Fibroblast of peridontal ligament (primary cell): ENCODE results near the gene USP34.

Source experiments
- DNase-seq: peaks from one replicate; pipeline ENCODE4 v3.0.0-alpha.2; 2010; ENCODE audit errors: extremely low read depth

Gene USP34

GRCh38 chr2:61320181-61320580 lies 150.7 kb downstream of the USP34 start:
- no peak for DNase-seq

GRCh38 chr2:61318553-61318952 lies 152.3 kb downstream of the USP34 start:
- DNase-seq = no peak

DNA sequence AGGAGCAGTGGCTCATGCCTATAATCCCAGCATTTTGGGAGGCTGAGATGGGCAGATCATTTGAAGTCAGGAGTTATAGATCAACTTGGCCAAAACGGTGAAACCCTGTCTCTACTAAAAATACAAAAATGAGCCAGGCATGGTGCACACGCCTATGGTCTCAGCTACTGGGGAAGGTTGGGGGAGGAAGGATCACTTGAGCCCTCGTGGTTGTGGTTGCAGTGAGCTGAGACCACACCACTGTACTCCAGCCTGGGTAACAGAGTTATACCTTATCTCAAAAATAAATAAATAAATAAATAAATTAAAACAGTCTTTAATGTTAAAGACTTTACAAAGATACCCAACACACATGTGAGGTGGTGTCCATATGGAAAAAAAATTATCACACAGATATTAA lies 174.9 kb downstream of the USP34 start:
- no peak for DNase-seq

- peak; percentile 38 for DNase-seq
Observed at GRCh38 chr2:61291851-61292575, 178.9 kb downstream of the USP34 start.

DNA sequence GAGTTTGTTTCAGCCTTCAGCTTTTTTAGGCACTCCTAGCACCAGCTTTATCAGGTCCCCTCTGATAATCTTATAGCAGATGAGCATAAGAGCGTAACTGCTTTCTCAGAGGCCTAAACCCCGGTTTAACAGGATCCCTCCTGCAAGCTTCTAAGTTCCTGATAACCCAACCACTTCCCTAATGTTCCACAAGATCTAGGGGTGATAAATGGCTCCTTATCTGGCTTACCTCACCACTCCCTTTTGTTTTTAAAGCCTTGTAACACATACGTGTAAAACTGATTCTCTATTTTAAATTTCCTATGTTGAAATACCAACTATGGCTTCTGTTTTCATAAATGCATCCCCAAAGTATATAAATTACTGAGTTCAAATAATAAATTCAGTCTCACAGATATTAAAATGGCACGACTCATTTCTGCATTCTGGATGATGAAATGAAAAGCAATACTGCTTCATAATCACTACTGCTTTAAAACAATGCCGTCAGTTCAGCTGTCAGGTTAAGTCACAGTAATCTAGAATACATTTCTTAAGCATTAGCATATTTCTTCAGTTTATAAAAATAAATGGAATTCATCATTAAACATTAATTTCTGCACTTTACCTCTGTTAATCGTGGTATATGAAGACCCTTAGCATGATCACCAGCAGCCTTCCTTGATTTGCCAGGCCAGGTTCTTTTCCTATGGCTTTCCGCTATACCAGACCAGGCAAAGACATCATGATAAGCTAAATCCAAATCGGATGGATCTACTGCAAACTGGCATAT lies 182.6 kb downstream of the USP34 start:
- peak; percentile 17 for DNase-seq

GRCh38 chr2:61287254-61287653 lies 183.6 kb downstream of the USP34 start:
- no peak for DNase-seq

- DNase-seq = no peak
Observed at GRCh38 chr2:61283443-61284160, 187.3 kb downstream of the USP34 start.

GRCh38 chr2:61282104-61282590 lies 188.7 kb downstream of the USP34 start:
- DNase-seq = no peak

DNA sequence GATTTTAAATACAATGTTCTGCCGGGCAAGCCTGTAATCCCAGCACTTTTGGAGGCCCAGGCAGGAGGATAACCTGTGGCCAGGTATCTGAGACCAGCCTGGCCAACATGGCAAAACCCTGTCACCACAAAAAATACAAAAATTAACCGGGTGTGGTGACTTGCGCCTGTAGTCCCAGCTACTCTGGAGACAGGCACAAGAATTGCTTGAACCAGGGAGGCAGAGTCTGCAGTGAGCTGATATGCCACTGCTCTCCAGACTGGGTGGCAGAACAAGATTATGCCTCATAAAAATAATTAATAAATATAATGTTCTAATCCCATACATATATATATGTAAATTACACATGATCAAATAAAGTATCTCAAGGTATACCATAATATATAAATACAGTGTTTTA lies 189.6 kb downstream of the USP34 start:
- DNase-seq = no peak

DNA sequence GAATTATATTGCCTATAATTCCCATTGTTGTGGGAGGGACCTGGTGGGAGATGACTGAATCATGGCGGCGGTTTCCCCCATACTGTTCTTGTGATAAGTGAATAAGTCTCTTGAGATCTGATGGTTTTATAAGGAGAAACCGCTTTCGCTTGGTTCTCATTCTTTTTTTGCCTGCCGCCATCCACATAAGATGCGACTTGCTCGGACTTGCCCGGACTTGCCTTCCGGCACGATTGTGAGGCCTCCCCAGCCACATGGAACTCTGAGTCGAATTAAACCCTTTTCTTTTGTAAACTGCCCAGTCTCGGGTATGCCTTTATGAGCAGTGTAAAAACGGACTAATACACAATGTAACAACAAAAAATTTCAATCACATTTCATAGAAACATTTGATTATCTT lies 193.1 kb downstream of the USP34 start:
- DNase-seq = no peak

- DNase-seq = no peak
Observed at GRCh38 chr2:61275575-61276184, 195.2 kb downstream of the USP34 start.

DNA sequence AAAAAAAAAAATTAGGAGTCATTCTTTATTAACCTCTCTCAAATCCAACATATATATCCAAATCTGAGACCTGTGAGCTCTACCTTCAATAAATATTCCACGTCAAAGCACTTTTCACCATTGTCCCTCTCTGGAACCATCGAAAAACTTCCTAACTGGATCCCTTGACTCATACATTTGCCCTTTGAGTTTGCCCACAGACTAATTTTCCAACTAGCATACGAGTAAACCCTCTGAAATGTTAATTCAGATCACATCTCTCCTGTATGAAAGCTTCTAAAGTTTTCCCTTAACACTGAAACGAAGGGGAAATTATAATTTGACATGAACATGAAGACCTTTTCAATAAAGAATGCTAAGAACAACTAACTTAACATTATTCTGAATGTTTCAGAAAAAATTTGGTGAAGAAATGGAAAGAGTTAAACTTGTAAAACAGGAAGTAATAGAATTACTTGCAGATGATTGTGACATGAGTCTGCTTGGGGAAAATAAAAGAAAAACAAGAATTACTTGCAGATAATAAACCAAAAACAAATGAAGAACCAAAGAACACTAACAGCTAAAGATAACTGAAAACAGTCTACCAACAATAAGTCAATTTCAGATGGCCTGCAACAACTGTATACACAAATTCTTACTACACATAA lies 198.3 kb downstream of the USP34 start:
- DNase-seq = peak; percentile 38

DNA sequence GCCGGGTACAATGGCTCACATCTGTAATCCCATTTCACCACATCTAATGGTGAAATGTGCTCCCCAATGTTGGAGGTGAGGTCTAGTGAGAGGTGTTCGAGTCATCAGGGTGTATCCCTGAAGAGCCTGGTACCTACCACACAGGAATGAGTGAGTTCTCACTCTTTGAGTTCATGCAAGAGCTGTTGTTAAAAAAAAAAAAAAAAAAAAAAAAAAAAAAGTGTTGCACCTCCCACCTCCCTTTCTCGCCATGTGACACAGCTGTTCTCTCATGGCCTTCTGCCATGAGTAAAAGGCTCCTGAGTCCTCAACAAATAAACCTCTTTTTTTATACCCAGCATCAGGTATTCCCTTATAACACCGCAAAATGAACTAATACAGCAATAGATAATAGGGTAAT lies 202.6 kb downstream of the USP34 start:
- no peak for DNase-seq

GRCh38 chr2:61266632-61267505 lies 204.0 kb downstream of the USP34 start:
- DNase-seq = no peak

- DNase-seq = no peak
Observed at GRCh38 chr2:61263830-61264229, 207.1 kb downstream of the USP34 start.

GRCh38 chr2:61262699-61263098 lies 208.2 kb downstream of the USP34 start:
- no peak for DNase-seq

GRCh38 chr2:61257446-61257845 lies 213.4 kb downstream of the USP34 start:
- no peak for DNase-seq

- peak; percentile 51 for DNase-seq
Observed at GRCh38 chr2:61255580-61256437, 215.1 kb downstream of the USP34 start.

GRCh38 chr2:61254536-61254935 lies 216.4 kb downstream of the USP34 start:
- no peak for DNase-seq

- peak; percentile 9 for DNase-seq
Observed at GRCh38 chr2:61253136-61253535, 217.8 kb downstream of the USP34 start.
